IPS-15b (cell line): Measurements from ENCODE around the gene GPR142.

Experiments used
- H3K27me3 ChIP-seq: one replicate; pipeline ENCODE4 v1.6.1; 2013; ENCODE audit warnings: low read length; ENCODE audit not compliant: control insufficient read depth, insufficient read depth
- H3K36me3 ChIP-seq: one replicate; pipeline ENCODE4 v1.6.1; 2013; ENCODE audit warnings: low read length; ENCODE audit not compliant: control insufficient read depth, insufficient read depth
- H3K4me1 ChIP-seq: one replicate; pipeline ENCODE4 v1.6.1; 2013; ENCODE audit warnings: mild to moderate bottlenecking, low read length; ENCODE audit not compliant: control insufficient read depth, insufficient read depth
- H3K4me3 ChIP-seq: one replicate; pipeline ENCODE4 v1.5.1; 2013; ENCODE audit warnings: low read depth, low read length
- H3K9ac ChIP-seq: one replicate; pipeline ENCODE4 v1.6.1; 2013; ENCODE audit warnings: low read depth, mild to moderate bottlenecking, low read length
- H3K9me3 ChIP-seq: one replicate; pipeline ENCODE4 v1.6.1; 2013; ENCODE audit warnings: mild to moderate bottlenecking, low read length; ENCODE audit not compliant: control insufficient read depth, insufficient read depth

The GPR142 gene

GRCh38 chr17:74373838-74374606, 6.7 kb downstream of the GPR142 start:
- no peaks in the 10 kb centered on the region for H3K9me3 ChIP-seq
- H3K4me3 ChIP-seq, result no peak overlapping the region
- peaks cover under 1% of the 10 kb centered on the region for H3K4me1 ChIP-seq
- no peaks in the 10 kb centered on the region for H3K27me3 ChIP-seq
- H3K36me3 ChIP-seq, result no peaks in the 10 kb centered on the region
- no peak overlapping the region for H3K9ac ChIP-seq

GRCh38 chr17:74374858-74375257, 7.6 kb downstream of the GPR142 start:
- H3K9me3 ChIP-seq, result no peaks in the 10 kb centered on the region
- no peaks in the 10 kb centered on the region for H3K36me3 ChIP-seq
- H3K9ac ChIP-seq, result no peak overlapping the region
- H3K4me3 ChIP-seq, result no peak overlapping the region
- H3K27me3 ChIP-seq, result no peaks in the 10 kb centered on the region
- H3K4me1 ChIP-seq, result no peaks in the 10 kb centered on the region

DNA sequence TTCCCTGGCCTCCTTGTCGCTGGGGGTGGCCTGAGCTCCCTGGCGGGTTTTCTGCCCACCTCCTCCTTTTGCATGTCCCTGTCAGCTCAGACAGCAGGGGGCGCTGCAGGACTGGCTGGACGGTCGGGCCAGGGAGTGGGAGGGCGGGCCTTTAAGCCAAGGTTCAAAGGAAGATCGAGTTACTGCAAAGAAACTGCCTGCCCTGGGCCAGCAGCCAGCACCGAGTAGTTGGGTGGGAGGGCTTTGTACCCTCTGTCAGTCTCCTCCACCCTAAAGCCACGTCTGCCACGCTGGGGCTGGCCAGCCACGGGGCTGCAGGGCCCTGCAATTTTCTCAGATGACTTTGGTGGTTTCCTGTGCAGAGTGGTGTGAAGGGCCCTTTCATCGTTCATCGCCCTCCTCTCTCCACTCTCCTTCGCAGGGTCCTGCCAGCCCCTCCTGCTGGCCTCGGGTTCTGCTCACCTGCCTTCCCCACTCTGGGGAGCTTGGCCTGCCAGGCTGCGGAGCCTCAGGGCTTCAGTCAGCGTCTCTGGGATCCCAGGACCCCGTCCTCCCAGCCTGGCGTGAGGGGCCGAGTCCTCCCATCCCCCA, 12.3 kb downstream of the GPR142 start:
- H3K36me3 ChIP-seq, result no peaks in the 10 kb centered on the region
- peaks cover 4% of the 10 kb centered on the region for H3K4me1 ChIP-seq
- no peak overlapping the region for H3K9ac ChIP-seq
- H3K4me3 ChIP-seq, result peak overlapping the region; percentile 41
- H3K27me3 ChIP-seq, result no peaks in the 10 kb centered on the region
- H3K9me3 ChIP-seq, result no peaks in the 10 kb centered on the region

DNA sequence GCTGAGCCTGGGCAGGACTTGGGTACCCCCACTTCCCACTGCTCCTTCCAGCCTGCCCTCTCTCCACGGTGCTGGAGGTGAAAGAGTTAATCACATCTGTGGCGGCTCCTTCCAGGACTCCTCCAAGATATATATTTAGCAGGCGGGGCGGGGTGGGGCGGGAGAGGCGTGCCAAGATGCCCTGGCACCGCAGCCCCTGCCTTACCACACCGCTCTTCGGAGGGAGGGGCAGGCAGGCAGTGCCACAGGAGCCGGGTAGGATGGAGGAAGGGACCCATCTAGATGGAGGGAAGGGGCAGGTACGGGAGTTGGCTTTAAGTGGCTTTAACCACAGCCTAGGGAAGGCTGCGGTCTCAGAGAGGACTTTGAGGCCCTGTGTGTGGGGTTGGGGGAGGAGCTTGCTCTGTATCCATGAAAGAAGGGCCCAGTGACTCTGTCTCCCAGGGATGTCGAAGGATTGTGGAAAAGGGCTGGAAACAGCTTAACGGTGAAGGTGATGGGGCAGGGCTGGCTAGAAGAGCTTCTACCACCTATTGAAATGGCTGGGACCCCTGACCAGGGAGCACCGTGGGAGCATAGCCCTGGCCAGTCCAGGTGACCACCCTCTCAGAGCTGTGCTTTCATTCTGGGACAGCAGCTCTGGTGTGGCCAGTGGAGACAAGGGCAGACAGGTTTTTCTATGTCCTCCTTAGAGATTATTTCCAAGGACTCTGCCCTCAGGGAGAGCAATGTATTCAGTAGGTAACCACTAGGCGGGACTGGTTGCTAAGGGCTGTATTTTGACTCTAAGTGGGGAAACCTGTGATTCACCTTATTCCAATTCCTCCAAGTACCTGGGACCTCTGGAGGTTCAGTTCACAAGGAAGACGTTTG, 13.0 kb downstream of the GPR142 start:
- H3K4me1 ChIP-seq, result peaks cover 4% of the 10 kb centered on the region
- H3K4me3 ChIP-seq, result peak overlapping the region; percentile 41
- H3K27me3 ChIP-seq, result no peaks in the 10 kb centered on the region
- H3K36me3 ChIP-seq, result no peaks in the 10 kb centered on the region
- H3K9ac ChIP-seq, result no peak overlapping the region
- no peaks in the 10 kb centered on the region for H3K9me3 ChIP-seq

- Histone ChIP-seq H3K4me1 (peaks cover 4% of the 10 kb centered on the region), H3K4me3 (no peak overlapping the region), H3K9ac (no peak overlapping the region), H3K36me3 (no peaks in the 10 kb centered on the region), H3K9me3 (no peaks in the 10 kb centered on the region), H3K27me3 (no peaks in the 10 kb centered on the region)
Observed at GRCh38 chr17:74380959-74381808, 13.9 kb downstream of the GPR142 start.

DNA sequence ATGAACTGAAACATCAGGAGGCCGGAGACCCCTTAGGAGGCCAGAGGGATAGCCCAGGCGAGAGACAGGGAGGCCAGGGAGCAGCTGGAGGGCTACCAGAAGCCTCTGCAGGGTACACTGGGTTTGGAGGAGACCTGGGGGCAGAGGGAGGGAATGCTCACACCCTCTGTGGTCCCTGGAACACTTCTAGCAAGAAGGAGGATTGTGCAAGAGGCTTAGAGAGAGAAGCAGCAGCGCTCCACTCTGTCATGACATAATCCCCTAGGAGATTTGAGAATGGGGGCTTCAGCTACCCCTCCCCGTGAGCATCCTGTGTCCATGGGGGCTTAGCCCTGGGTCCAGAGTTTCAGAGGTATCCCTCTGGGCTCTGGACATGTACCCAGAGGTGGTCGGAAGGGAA, 15.8 kb downstream of the GPR142 start:
- H3K9ac ChIP-seq, result no peak overlapping the region
- no peaks in the 10 kb centered on the region for H3K36me3 ChIP-seq
- no peaks in the 10 kb centered on the region for H3K9me3 ChIP-seq
- no peak overlapping the region for H3K4me3 ChIP-seq
- no peaks in the 10 kb centered on the region for H3K27me3 ChIP-seq
- peaks cover 7% of the 10 kb centered on the region for H3K4me1 ChIP-seq

GRCh38 chr17:74385201-74385600, 17.9 kb downstream of the GPR142 start:
- peaks cover 11% of the 10 kb centered on the region for H3K4me1 ChIP-seq
- no peak overlapping the region for H3K4me3 ChIP-seq

DNA sequence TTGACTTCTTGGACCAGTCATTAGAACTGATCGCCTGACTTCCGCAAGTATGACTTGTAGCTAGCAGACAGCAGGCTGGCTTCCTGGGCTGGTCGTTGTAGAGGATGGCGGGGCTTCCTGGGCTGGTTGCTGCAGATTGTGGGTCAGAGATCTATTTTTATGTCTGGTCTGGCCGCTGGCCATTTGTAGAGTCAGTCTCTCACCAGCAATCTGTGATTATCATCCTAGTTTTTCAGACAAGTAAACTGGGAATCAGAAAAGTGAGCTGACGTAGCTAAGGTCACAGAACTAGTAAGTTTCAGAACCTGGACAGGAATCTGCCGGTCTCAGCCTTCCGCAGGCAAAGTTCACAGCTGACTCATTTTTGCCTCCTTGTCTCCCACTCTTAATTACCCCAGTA, 19.1 kb downstream of the GPR142 start:
- no peak overlapping the region for H3K9ac ChIP-seq
- H3K9me3 ChIP-seq, result no peaks in the 10 kb centered on the region
- H3K4me3 ChIP-seq, result no peak overlapping the region
- peaks cover 8% of the 10 kb centered on the region for H3K4me1 ChIP-seq
- no peaks in the 10 kb centered on the region for H3K27me3 ChIP-seq
- no peaks in the 10 kb centered on the region for H3K36me3 ChIP-seq

More at GRCh38 chr17:74385201-74385600, 17.9 kb downstream of the GPR142 start:
- H3K9me3 ChIP-seq, result no peaks in the 10 kb centered on the region
- H3K27me3 ChIP-seq, result no peaks in the 10 kb centered on the region
- no peaks in the 10 kb centered on the region for H3K36me3 ChIP-seq
- H3K9ac ChIP-seq, result no peak overlapping the region

DNA sequence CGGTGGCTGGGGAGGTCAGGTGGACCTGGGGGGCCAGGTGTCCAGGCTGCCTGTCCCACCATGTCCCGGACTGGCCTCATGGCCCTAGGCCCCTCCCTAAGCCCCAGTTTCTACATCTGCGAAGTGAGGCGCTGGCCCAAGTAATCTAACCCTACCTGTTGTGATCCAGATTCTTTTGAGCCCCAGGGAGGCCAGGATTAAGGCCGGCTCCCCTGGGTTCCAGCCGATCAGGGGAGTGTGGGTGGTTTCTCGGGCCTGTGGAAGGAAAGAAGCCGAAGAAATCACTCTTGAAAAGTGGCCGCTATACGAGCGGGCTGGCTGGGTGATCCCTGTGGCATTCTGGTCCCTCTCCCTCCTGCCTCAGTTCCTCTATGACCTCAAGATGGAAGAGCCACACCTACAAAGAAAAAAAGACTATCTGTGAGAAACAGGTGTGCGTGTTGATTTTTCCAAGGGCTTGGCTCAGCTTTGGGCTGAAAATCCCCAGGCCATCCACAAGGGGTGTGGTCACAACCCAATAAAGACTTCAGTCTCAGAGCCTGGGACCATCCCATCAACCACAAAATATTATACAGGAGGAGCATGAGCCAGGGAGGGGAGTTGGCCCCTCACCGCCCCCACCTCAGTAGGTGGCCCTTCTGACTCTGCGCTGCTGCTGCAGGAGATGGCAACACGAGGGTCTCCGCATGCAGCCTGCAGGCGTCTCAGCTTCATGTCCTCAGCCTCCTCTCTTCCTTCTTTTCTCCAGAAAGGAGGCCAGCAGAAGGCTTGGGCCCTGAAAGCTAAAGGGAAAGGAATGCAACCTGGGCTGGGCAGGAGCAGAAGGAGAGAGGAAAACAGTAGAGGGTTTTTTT, 20.3 kb downstream of the GPR142 start:
- Histone ChIP-seq H3K9ac (no peak overlapping the region), H3K36me3 (no peaks in the 10 kb centered on the region), H3K4me1 (peaks cover 8% of the 10 kb centered on the region), H3K27me3 (no peaks in the 10 kb centered on the region), H3K9me3 (no peaks in the 10 kb centered on the region), H3K4me3 (no peak overlapping the region)

GRCh38 chr17:74389084-74389753, 21.9 kb downstream of the GPR142 start:
- H3K4me1 ChIP-seq, result peaks cover 8% of the 10 kb centered on the region
- H3K36me3 ChIP-seq, result no peaks in the 10 kb centered on the region
- H3K27me3 ChIP-seq, result no peaks in the 10 kb centered on the region
- no peak overlapping the region for H3K9ac ChIP-seq
- no peak overlapping the region for H3K4me3 ChIP-seq
- no peaks in the 10 kb centered on the region for H3K9me3 ChIP-seq
